Keratinocyte (primary cell): ENCODE results near the gene ARHGEF28. TPM values are rescaled to one million over a fixed set of nuclear protein-coding genes. Genes with fewer than 3 reads are reported as not detected.

Experiments used
- DNase-seq: peaks from one replicate; pipeline ENCODE4 v3.0.0-alpha.2; 2011; ENCODE audit warnings: low read depth, missing footprints, low spot score
- FAIRE-seq: peaks from 2 replicates; lab custom pipeline; 2011; peaks lifted over from hg19 to GRCh38; lab: Jason Lieb, UNC
- H2AFZ ChIP-seq: 2 replicates; pipeline ENCODE4 v1.6.0; 2012; ENCODE audit warnings: low read length, control low read depth, inconsistent platforms; ENCODE audit not compliant: control insufficient read depth
- H3K27ac ChIP-seq: 2 replicates; pipeline ENCODE4 v1.5.1; 2011; ENCODE audit warnings: low read length; ENCODE audit not compliant: control insufficient read depth, insufficient read depth
- H3K27me3 ChIP-seq: 3 replicates; pipeline ENCODE4 v1.6.0; 2011; ENCODE audit warnings: low read length; ENCODE audit not compliant: control insufficient read depth, insufficient read depth; ENCODE audit errors: extremely low read depth
- H3K36me3 ChIP-seq, 2 experiments: 2 replicates in 1 of 2; 3 replicates in 1 of 2; pipeline ENCODE4 v1.5.1; 2011; ENCODE audit warnings: low read length in 2 of 2, mild to moderate bottlenecking in 1 of 2; ENCODE audit not compliant: control insufficient read depth in 2 of 2, insufficient read depth in 2 of 2; ENCODE audit errors: extremely low read depth in 1 of 2
- H3K4me1 ChIP-seq: 3 replicates; pipeline ENCODE4 v1.5.1; 2011; ENCODE audit warnings: low read length; ENCODE audit not compliant: control insufficient read depth, insufficient read depth; ENCODE audit errors: extremely low read depth
- H3K4me2 ChIP-seq: 3 replicates; pipeline ENCODE4 v1.6.0; 2011; ENCODE audit warnings: low read depth, low read length; ENCODE audit not compliant: control insufficient read depth, insufficient read depth; ENCODE audit errors: extremely low read depth
- H3K4me3 ChIP-seq, 3 experiments: fragments of 200-600 bp in 1 of 3; sonication (generic) in 1 of 3; 2 replicates in 2 of 3; 3 replicates in 1 of 3; pipeline ENCODE4 v1.5.1; 2011 to 2016; ENCODE audit warnings: low read length in 3 of 3, mild to moderate bottlenecking in 3 of 3, control low read depth in 2 of 3, inconsistent platforms in 1 of 3, low read depth in 1 of 3, mixed read lengths in 1 of 3, mixed run types in 1 of 3, moderate library complexity in 1 of 3; ENCODE audit not compliant: control insufficient read depth in 2 of 3, insufficient read depth in 2 of 3; ENCODE audit errors: extremely low read depth in 1 of 3
- H3K79me2 ChIP-seq: 2 replicates; pipeline ENCODE4 v1.6.0; 2012; ENCODE audit warnings: low read length; ENCODE audit not compliant: control insufficient read depth, insufficient read depth
- H3K9ac ChIP-seq: 3 replicates; pipeline ENCODE4 v1.6.0; 2011; ENCODE audit warnings: low read length; ENCODE audit not compliant: control insufficient read depth, insufficient read depth; ENCODE audit errors: extremely low read depth
- H3K9me1 ChIP-seq: 3 replicates; pipeline ENCODE4 v1.6.0; 2011; ENCODE audit warnings: low read length; ENCODE audit not compliant: control insufficient read depth, insufficient read depth; ENCODE audit errors: extremely low read depth
- H3K9me3 ChIP-seq: 2 replicates; pipeline ENCODE4 v1.5.1; 2012; ENCODE audit warnings: low read depth, low read length; ENCODE audit not compliant: control insufficient read depth
- H4K20me1 ChIP-seq: 3 replicates; pipeline ENCODE4 v1.6.0; 2011; ENCODE audit warnings: low read length; ENCODE audit not compliant: control insufficient read depth, insufficient read depth; ENCODE audit errors: extremely low read depth
- EZH2 ChIP-seq: IDR thresholded peaks from one replicate; pipeline ENCODE4 v1.6.1; 2012; ENCODE audit warnings: inconsistent platforms, mild to moderate bottlenecking, low read length, moderate library complexity
- dilution Hi-C: fragments of 300-500 bp; cut with MboI; formaldehyde crosslinking; loops from one replicate; pipeline ENCODE4 v1.7.0; 2020; ENCODE audit warnings: low sequenced_read_pairs; ENCODE audit not compliant: extremely low pct_ligation_motif_present
- polyA plus RNA-seq, 5 experiments: library from polyadenylated mRNA; depleted of rRNA in 3 of 5; stranded (reverse) in 3 of 5; stranded (forward) in 1 of 5; unstranded in 1 of 5; fragments of >200 nt; gene quantifications; 1 replicate in 1 of 5; 2 replicates in 3 of 5; 3 replicates in 1 of 5; pipeline versions ENCODE4 v1.2.1 to v1.2.3, GENCODE V29; 2011 to 2012; ENCODE audit warnings: missing spikeins in 2 of 5, low read depth in 1 of 5, low replicate concordance in 1 of 5
- TF ChIP-seq, protein P1 (sequence below), 3 experiments: IDR thresholded peaks in 1 of 3; conservative IDR thresholded peaks in 1 of 3; optimal IDR thresholded peaks in 1 of 3; 2 replicates in 2 of 3; 3 replicates in 1 of 3; pipeline versions ENCODE3 to v1.5.1; 2011; ENCODE audit warnings: low read length in 3 of 3, mild to moderate bottlenecking in 3 of 3, moderate library complexity in 2 of 3, control low read depth in 1 of 3, inconsistent platforms in 1 of 3; ENCODE audit not compliant: insufficient read depth in 2 of 3; ENCODE audit errors: extremely low read depth in 1 of 3

ARHGEF28 gene
- polyA plus RNA-seq, 1 donor (not counting 4 experiments of a cell fraction or from before 2014, with no cell fraction given) = 31.6 TPM

DNA sequence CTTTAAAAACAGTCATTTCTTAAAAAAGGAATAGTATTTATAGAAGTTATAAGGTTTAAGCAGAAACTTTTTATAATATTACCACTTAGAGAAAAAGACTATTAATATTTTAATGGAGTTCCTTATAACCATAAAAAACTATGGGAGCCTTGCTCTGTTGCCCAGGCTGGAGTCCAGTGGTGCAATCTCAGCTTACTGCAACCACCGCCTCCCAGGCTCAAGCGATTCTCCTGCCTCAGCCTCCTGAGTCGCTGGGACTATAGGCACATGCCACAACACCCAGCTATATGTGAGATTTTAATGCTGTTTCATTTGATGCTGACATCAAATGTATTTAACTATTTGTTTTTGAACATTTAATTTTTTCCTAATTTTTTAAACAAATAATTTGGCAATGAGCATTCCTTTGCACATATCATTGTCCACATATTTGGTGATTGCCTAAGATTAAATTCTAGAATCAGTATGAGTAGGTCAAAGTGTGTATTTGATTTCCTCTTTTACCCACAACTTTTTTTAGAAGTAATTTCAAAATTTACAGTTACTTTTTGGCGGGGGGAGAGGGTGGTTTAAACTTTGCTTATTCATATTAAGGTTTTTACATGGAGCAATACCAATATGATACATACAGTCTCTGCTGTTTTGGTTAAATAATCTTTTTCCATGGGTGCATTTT lies 235.5 kb downstream of the ARHGEF28 start:
- H3K4me2 ChIP-seq = no peak overlapping the region
- TF ChIP-seq EZH2 = no peak
- TF ChIP-seq, protein P1, sequence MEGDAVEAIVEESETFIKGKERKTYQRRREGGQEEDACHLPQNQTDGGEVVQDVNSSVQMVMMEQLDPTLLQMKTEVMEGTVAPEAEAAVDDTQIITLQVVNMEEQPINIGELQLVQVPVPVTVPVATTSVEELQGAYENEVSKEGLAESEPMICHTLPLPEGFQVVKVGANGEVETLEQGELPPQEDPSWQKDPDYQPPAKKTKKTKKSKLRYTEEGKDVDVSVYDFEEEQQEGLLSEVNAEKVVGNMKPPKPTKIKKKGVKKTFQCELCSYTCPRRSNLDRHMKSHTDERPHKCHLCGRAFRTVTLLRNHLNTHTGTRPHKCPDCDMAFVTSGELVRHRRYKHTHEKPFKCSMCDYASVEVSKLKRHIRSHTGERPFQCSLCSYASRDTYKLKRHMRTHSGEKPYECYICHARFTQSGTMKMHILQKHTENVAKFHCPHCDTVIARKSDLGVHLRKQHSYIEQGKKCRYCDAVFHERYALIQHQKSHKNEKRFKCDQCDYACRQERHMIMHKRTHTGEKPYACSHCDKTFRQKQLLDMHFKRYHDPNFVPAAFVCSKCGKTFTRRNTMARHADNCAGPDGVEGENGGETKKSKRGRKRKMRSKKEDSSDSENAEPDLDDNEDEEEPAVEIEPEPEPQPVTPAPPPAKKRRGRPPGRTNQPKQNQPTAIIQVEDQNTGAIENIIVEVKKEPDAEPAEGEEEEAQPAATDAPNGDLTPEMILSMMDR (optimal IDR thresholded peaks at IDR 0.05 in 1 of 3, IDR thresholded peaks at IDR 0.05 in 1 of 3, conservative IDR thresholded peaks at IDR 0.05 in 1 of 3; ENCODE audit: extremely low read depth in 1 of 3, insufficient read depth in 2 of 3, low read length in 3 of 3) = no peak
- DNase-seq = no peak

DNA sequence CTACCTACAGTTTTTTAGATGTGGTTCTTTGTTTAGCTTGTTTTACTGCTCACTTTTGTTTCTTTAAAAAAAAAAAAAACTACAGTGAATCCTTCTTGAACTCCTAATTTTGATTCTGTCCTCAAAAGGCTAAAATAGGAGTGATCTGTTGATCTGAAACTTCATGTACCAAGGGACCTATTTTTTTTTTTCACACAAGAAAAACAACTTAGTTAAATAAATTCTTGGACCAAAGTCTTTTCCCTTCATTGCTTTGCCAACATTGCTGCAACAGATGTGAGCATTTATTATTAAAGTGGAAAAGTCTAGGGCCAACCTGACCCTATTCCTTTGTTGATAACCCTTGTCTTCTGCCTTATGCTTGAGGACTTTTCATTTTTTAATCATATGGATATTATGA lies 236.8 kb downstream of the ARHGEF28 start:
- TF ChIP-seq, protein P1 (optimal IDR thresholded peaks at IDR 0.05 in 1 of 3, IDR thresholded peaks at IDR 0.05 in 1 of 3, conservative IDR thresholded peaks at IDR 0.05 in 1 of 3; ENCODE audit: extremely low read depth in 1 of 3, insufficient read depth in 2 of 3, low read length in 3 of 3) = no peak
- TF ChIP-seq EZH2 = no peak
- Histone ChIP-seq H3K79me2 (no peaks in the 10 kb centered on the region), H3K9ac (no peak overlapping the region), H3K27me3 (no peaks in the 10 kb centered on the region), H3K9me1 (no peaks in the 10 kb centered on the region), H2AFZ (no peak overlapping the region), H4K20me1 (no peaks in the 10 kb centered on the region), H3K4me2 (no peak overlapping the region), H3K4me1 (no peaks in the 10 kb centered on the region), H3K9me3 (no peaks in the 10 kb centered on the region), H3K4me3 (no peak overlapping the region), H3K27ac (no peak overlapping the region), H3K36me3 (peaks cover 31 to 45% of the 10 kb centered on the region in 2 experiments)
- dilution Hi-C loops = no loop called here
- no peak for DNase-seq
- no peak for FAIRE-seq

More for the DNA sequence above, 235.5 kb downstream of the ARHGEF28 start:
- H3K9ac ChIP-seq = no peak overlapping the region
- H3K4me3 ChIP-seq = no peak overlapping the region
- H4K20me1 ChIP-seq = no peaks in the 10 kb centered on the region
- no peak for FAIRE-seq
- dilution Hi-C loops = no loop called here
- no peaks in the 10 kb centered on the region for H3K4me1 ChIP-seq
- peaks cover 24 to 37% of the 10 kb centered on the region in 2 experiments for H3K36me3 ChIP-seq
- no peak overlapping the region for H3K27ac ChIP-seq
- no peaks in the 10 kb centered on the region for H3K9me3 ChIP-seq
- no peaks in the 10 kb centered on the region for H3K27me3 ChIP-seq
- no peaks in the 10 kb centered on the region for H3K9me1 ChIP-seq
- no peak overlapping the region for H2AFZ ChIP-seq
- no peaks in the 10 kb centered on the region for H3K79me2 ChIP-seq
